Nephron (organoid): Measurements from ENCODE around the gene GNB1L.
A peak's percentile ranks its signal among the peaks of the same experiment; 100 is the strongest.

Experiments
- H3K27ac Mint-ChIP-seq, 3 experiments: 2 replicates each; pipeline ENCODE4 v1.8.0; 2020; ENCODE audit warnings: mixed read lengths in 3 of 3, mild to moderate bottlenecking in 2 of 3, moderate library complexity in 1 of 3
- H3K27me3 Mint-ChIP-seq: 2 replicates; pipeline ENCODE4 v1.8.0; 2021; ENCODE audit warnings: low read depth, mild to moderate bottlenecking, moderate library complexity, mixed read lengths
- H3K36me3 Mint-ChIP-seq: 2 replicates; pipeline ENCODE4 v1.8.0; 2020; ENCODE audit warnings: low read depth, mixed read lengths
- H3K4me1 Mint-ChIP-seq: 2 replicates; pipeline ENCODE4 v1.8.0; 2020; ENCODE audit warnings: mixed read lengths
- H3K4me3 Mint-ChIP-seq, 3 experiments: 2 replicates each; pipeline ENCODE4 v1.8.0; 2020; ENCODE audit warnings: mild to moderate bottlenecking in 3 of 3, mixed read lengths in 3 of 3, moderate library complexity in 2 of 3
- H3K9me3 Mint-ChIP-seq: 2 replicates; pipeline ENCODE4 v1.8.0; 2020; ENCODE audit warnings: mixed read lengths
- CTCF ChIP-seq, 3 experiments: fragments of 200-600 bp; sonication (generic); IDR thresholded peaks; one replicate each; pipeline ENCODE4 v1.5.0; 2021; ENCODE audit warnings: antibody characterized with exemption in 3 of 3; ENCODE audit not compliant: unreplicated experiment in 3 of 3

GNB1L gene

GRCh38 chr22:19753090-19753842, 101.4 kb downstream of the GNB1L start:
- no peak overlapping the region for H3K4me3 Mint-ChIP-seq
- no peak for TF ChIP-seq CTCF (IDR thresholded peaks at IDR 0.05; ENCODE audit: unreplicated experiment in 3 of 3)
- H3K9me3 Mint-ChIP-seq, result no peaks in the 10 kb centered on the region
- no peak overlapping the region for H3K27ac Mint-ChIP-seq
- peaks cover 88% of the 10 kb centered on the region for H3K27me3 Mint-ChIP-seq
- H3K4me1 Mint-ChIP-seq, result peaks cover 19% of the 10 kb centered on the region
- no peaks in the 10 kb centered on the region for H3K36me3 Mint-ChIP-seq

- peak overlapping the region in 1 of 3 experiments; percentile 75 for H3K27ac Mint-ChIP-seq
- H3K4me3 Mint-ChIP-seq, result no peak overlapping the region
- no peaks in the 10 kb centered on the region for H3K9me3 Mint-ChIP-seq
- peaks cover 19% of the 10 kb centered on the region for H3K4me1 Mint-ChIP-seq
- H3K27me3 Mint-ChIP-seq, result peaks cover 76% of the 10 kb centered on the region
- H3K36me3 Mint-ChIP-seq, result no peaks in the 10 kb centered on the region
- no peak for TF ChIP-seq CTCF (IDR thresholded peaks at IDR 0.05; ENCODE audit: unreplicated experiment in 3 of 3)
These were observed 103.0 kb downstream of the GNB1L start for GRCh38 chr22:19751497-19752245.

- Mint-ChIP-seq H3K4me3 (no peak overlapping the region), H3K36me3 (no peaks in the 10 kb centered on the region), H3K9me3 (no peaks in the 10 kb centered on the region), H3K4me1 (peaks cover 19% of the 10 kb centered on the region), H3K27ac (peak overlapping the region in 1 of 3 experiments; percentile 75), H3K27me3 (peaks cover 67% of the 10 kb centered on the region)
- TF ChIP-seq CTCF (IDR thresholded peaks at IDR 0.05; ENCODE audit: unreplicated experiment in 3 of 3), result no peak
These were observed 103.9 kb downstream of the GNB1L start for GRCh38 chr22:19750507-19751490.

- no peaks in the 10 kb centered on the region for H3K9me3 Mint-ChIP-seq
- H3K36me3 Mint-ChIP-seq, result no peaks in the 10 kb centered on the region
- peaks cover 60% of the 10 kb centered on the region for H3K27me3 Mint-ChIP-seq
- H3K27ac Mint-ChIP-seq, result no peak overlapping the region
- H3K4me3 Mint-ChIP-seq, result no peak overlapping the region
- H3K4me1 Mint-ChIP-seq, result peaks cover 21% of the 10 kb centered on the region
- TF ChIP-seq CTCF (IDR thresholded peaks at IDR 0.05; ENCODE audit: unreplicated experiment in 3 of 3), result no peak
These were observed 104.8 kb downstream of the GNB1L start for GRCh38 chr22:19749876-19750275.

GRCh38 chr22:19748991-19749664, 105.5 kb downstream of the GNB1L start:
- no peaks in the 10 kb centered on the region for H3K36me3 Mint-ChIP-seq
- H3K4me1 Mint-ChIP-seq, result peaks cover 29% of the 10 kb centered on the region
- TF ChIP-seq CTCF (IDR thresholded peaks at IDR 0.05; ENCODE audit: unreplicated experiment in 3 of 3), result no peak
- H3K9me3 Mint-ChIP-seq, result no peaks in the 10 kb centered on the region
- H3K27ac Mint-ChIP-seq, result peak overlapping the region in 1 of 3 experiments; percentile 7
- H3K4me3 Mint-ChIP-seq, result peak overlapping the region in 1 of 3 experiments; percentile 12
- H3K27me3 Mint-ChIP-seq, result peaks cover 53% of the 10 kb centered on the region
